Measurements from ENCODE around the gene HNRNPA1. TPM values are rescaled to one million over a fixed set of nuclear protein-coding genes. Genes with fewer than 3 reads are reported as not detected.

HNRNPA1 gene
- total and polyA plus RNA-seq, 9 of the 15 experiments (the other 6 are each of a cell fraction or from before 2014, with no cell fraction given): 1,166 to 2,703 (median 1,815) TPM

- TF ChIP-seq HDAC3 (IDR thresholded peaks at IDR 0.05; ENCODE audit: borderline replicate concordance, partially characterized antibody) (no peak), TRIM24 (IDR thresholded peaks at IDR 0.05) (peak in 1 of 2 experiments; percentile 30; a peak in 1 of 4 replicates), ZFP36 (IDR thresholded peaks at IDR 0.05; ENCODE audit: low read depth, low read length, partially characterized antibody) (no peak), ZNF277 (CRISPR knock-in tag; IDR thresholded peaks at IDR 0.05; ENCODE audit: borderline replicate concordance) (no peak), IFI16 (CRISPR knock-in tag; IDR thresholded peaks at IDR 0.05) (no peak), KLF16 (IDR thresholded peaks at IDR 0.05) (0 out of 2 replicates have a peak, but pooled peaks have one; percentile 43), SPI1 (IDR thresholded peaks at IDR 0.05; ENCODE audit: borderline replicate concordance, low read depth, low read length) (no peak), BACH1 (tag; IDR thresholded peaks at IDR 0.05) (no peak), ZNF146 (CRISPR knock-in tag; IDR thresholded peaks at IDR 0.05; ENCODE audit: unreplicated experiment) (no peak), ARHGAP35 (IDR thresholded peaks at IDR 0.05; ENCODE audit: partially characterized antibody) (no peak), MAFK (IDR thresholded peaks at IDR 0.05; ENCODE audit: low read length) (peak; percentile 40; the same call in 1 of the 2 replicates), STAT6 (CRISPR knock-in tag; IDR thresholded peaks at IDR 0.05) (no peak), ELK1 (CRISPR knock-in tag; IDR thresholded peaks at IDR 0.05) (no peak), ZNF398 (CRISPR knock-in tag; IDR thresholded peaks at IDR 0.05) (no peak), ZNF561 (CRISPR knock-in tag; conservative IDR thresholded peaks at IDR 0.05) (no peak), CTBP1 (IDR thresholded peaks at IDR 0.05; ENCODE audit: borderline replicate concordance) (peak; percentile 88), FOXM1 (IDR thresholded peaks at IDR 0.05; ENCODE audit: low read depth) (no peak), FOXM1 (CRISPR knock-in tag; IDR thresholded peaks at IDR 0.05; ENCODE audit: low read depth) (no peak), MAFG (tag; conservative IDR thresholded peaks at IDR 0.05) (no peak), CBFA2T3 (IDR thresholded peaks at IDR 0.05) (peak; percentile 90), ZNF263 (CRISPR knock-in tag; IDR thresholded peaks at IDR 0.05; ENCODE audit: borderline replicate concordance) (no peak; the same call in 1 of the 2 replicates), ZSCAN32 (CRISPR knock-in tag; IDR thresholded peaks at IDR 0.05) (no peak), KDM4B (IDR thresholded peaks at IDR 0.05; ENCODE audit: borderline replicate concordance in 2 of 2, low read depth in 1 of 2) (no peak)
Observed at GRCh38 chr12:54296393-54297099, 16.0 kb downstream of the HNRNPA1 start (continued).

Data from K562 (cell line).